Head of caudate nucleus (tissue), 42 donors: ENCODE results near the gene DNM3.
"Not testable (repeated sequence)": the region's sequence is repeated elsewhere in the genome, so short reads cannot be mapped to it uniquely, and the experiment has no call there.

Source experiments
- DNase-seq, 42 donors: peaks; one replicate each; pipeline versions ENCODE4 v3.0.0 to v3.0.0-alpha.2; 2020 to 2021; ENCODE audit warnings: mixed read lengths in 7 of 42
- intact Hi-C: fragments of 100-400 bp; cut with DNase I; formaldehyde crosslinking; loops from one replicate; pipeline ENCODE4 v1.15.0; 2022

The DNM3 gene

GRCh38 chr1:172423336-172423735 is 582.0 kb downstream of the DNM3 start:
- intact Hi-C loops: no loop called here
- DNase-seq: no peak

GRCh38 chr1:172425339-172425738 is 584.0 kb downstream of the DNM3 start:
- DNase-seq: no peak
- intact Hi-C loops: no loop called here

- intact Hi-C loops: no loop called here
Observed at GRCh38 chr1:172427191-172427590, 585.9 kb downstream of the DNM3 start.

GRCh38 chr1:172429331-172430127 is 588.2 kb downstream of the DNM3 start:
- intact Hi-C loops: loop anchor here (10.0 kb wide), 1 partner anchor 425 kb away; no protein-coding TSS in a partner anchor
- peak in 18 of 42 donors; percentile 22 to 72 (median 43) for DNase-seq

More at GRCh38 chr1:172427191-172427590, 585.9 kb downstream of the DNM3 start:
- no peak for DNase-seq

- no peak for DNase-seq
- intact Hi-C loops: loop anchor here (10.0 kb wide), 1 partner anchor 425 kb away; no protein-coding TSS in a partner anchor
Observed at GRCh38 chr1:172430128-172430454, 588.8 kb downstream of the DNM3 start.

GRCh38 chr1:172431204-172431603 is 589.9 kb downstream of the DNM3 start:
- intact Hi-C loops: loop anchor here (10.0 kb wide), 1 partner anchor 426 kb away; no protein-coding TSS in a partner anchor
- no peak for DNase-seq

- no peak for DNase-seq
- intact Hi-C loops: loop anchor here (10.0 kb wide), 1 partner anchor 427 kb away; no protein-coding TSS in a partner anchor
Observed at GRCh38 chr1:172431721-172432192, 590.5 kb downstream of the DNM3 start.

- intact Hi-C loops: loop anchor here (10.0 kb wide), 1 partner anchor 432 kb away; no protein-coding TSS in a partner anchor
- not testable (repeated sequence) for DNase-seq
Observed at GRCh38 chr1:172437183-172437582, 595.9 kb downstream of the DNM3 start.

GRCh38 chr1:172442404-172442803 is 601.1 kb downstream of the DNM3 start:
- intact Hi-C loops: loop anchor here (10.0 kb wide), 1 partner anchor 92 kb away; the partner anchor contains the start of gene SUCO
- DNase-seq: no peak

- no peak for DNase-seq
- intact Hi-C loops: loop anchor here (10.0 kb wide), 1 partner anchor 92 kb away; the partner anchor contains the start of gene SUCO
Observed at GRCh38 chr1:172442843-172443565, 601.7 kb downstream of the DNM3 start.

- intact Hi-C loops: loop anchor here (10.0 kb wide), 1 partner anchor 91 kb away; the partner anchor contains the start of gene SUCO
- peak; percentile 82 to 97 (median 93) for DNase-seq
Observed at GRCh38 chr1:172443666-172444453, 602.6 kb downstream of the DNM3 start, which contains the start of gene PIGC. TSS of gene PIGC (minus strand) at chr1:172444069. CDS start at chr1:172442622, 1,447 bp downstream.

- DNase-seq: no peak
- intact Hi-C loops: loop anchor here (10.0 kb wide), 1 partner anchor 88 kb away; the partner anchor contains the start of gene SUCO
Observed at GRCh38 chr1:172446547-172446946, 605.2 kb downstream of the DNM3 start.

GRCh38 chr1:172447641-172448040 is 606.3 kb downstream of the DNM3 start:
- intact Hi-C loops: loop anchor here (10.0 kb wide), 1 partner anchor 87 kb away; the partner anchor contains the start of gene SUCO
- no peak for DNase-seq

- intact Hi-C loops: loop anchor here (10.0 kb wide), 1 partner anchor 86 kb away; the partner anchor contains the start of gene SUCO
- no peak for DNase-seq
Observed at GRCh38 chr1:172448995-172449584, 607.8 kb downstream of the DNM3 start.

- intact Hi-C loops: loop anchor here (10.0 kb wide), 1 partner anchor 85 kb away; the partner anchor contains the start of gene SUCO
Observed at GRCh38 chr1:172449585-172450523, 608.6 kb downstream of the DNM3 start.

GRCh38 chr1:172450524-172450885 is 609.2 kb downstream of the DNM3 start:
- DNase-seq: peak in 1 of 42 donors; percentile 4
- intact Hi-C loops: no loop called here

More at GRCh38 chr1:172449585-172450523, 608.6 kb downstream of the DNM3 start:
- DNase-seq: peak in 37 of 42 donors; percentile 10 to 71 (median 34)

- intact Hi-C loops: no loop called here
Observed at GRCh38 chr1:172451002-172451443, 609.7 kb downstream of the DNM3 start.

More at GRCh38 chr1:172451002-172451443, 609.7 kb downstream of the DNM3 start:
- peak in 15 of 42 donors; percentile 6 to 57 (median 24) for DNase-seq
